GM21723 (cell line): Measurements from ENCODE around the gene RPS18.
"Not testable (repeated sequence)": the region's sequence is repeated elsewhere in the genome, so short reads cannot be mapped to it uniquely, and the experiment has no call there.

Experiments
- ATAC-seq: cut with Tn5 transposase; IDR thresholded peaks from one replicate; pipeline ENCODE4 v1.9.1; 2021; ENCODE audit warnings: mild to moderate bottlenecking, moderate library complexity; ENCODE audit not compliant: unreplicated experiment

Gene RPS18

DNA sequence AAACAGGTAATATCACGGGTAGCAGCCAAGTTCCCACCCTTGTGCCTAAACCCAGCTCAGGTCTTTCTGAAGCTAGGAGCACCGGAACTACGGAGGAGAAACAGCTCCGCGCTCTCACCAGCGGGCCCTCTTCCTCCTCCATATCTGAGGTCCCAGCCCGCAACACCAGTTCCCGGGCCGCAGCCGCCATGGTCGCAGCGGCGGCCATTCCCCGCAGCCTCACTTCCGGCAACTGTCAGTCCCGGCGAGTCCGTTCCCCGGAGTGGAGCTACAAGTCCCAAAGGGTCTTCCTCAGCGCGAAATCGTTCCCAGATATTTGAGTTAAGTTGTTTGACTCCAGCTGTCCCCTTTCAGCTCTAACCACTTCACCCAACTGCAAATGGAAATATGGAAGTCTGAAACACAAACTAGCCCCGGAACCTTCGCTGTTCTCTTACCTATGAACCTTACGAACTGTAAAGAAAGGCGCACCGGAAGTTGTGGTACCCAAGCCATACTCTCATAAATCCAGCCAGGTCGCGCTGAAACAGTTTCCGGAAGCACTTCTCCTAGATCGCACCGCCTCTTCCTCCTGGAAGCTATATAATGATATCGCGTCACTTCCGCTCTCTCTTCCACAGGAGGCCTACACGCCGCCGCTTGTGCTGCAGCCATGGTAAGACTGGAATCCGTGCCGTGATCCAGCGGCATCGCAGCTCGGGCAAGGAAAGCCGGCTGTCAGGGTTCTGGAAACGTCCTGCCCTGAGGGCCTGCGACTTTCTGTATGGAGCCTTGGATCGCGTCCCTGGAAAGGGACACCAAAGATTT lies at the start of gene RPS18, which contains the start of gene VPS52:
RPS18 (plus strand) TSS at position 608 of the 807 bp plus-strand sequence; CDS start at position 653, 45 bp downstream.
VPS52 (minus strand) TSS at position 409 of the 807 bp plus-strand sequence; CDS start at position 208, 201 bp downstream.
- ATAC-seq = peak; percentile 70

DNA sequence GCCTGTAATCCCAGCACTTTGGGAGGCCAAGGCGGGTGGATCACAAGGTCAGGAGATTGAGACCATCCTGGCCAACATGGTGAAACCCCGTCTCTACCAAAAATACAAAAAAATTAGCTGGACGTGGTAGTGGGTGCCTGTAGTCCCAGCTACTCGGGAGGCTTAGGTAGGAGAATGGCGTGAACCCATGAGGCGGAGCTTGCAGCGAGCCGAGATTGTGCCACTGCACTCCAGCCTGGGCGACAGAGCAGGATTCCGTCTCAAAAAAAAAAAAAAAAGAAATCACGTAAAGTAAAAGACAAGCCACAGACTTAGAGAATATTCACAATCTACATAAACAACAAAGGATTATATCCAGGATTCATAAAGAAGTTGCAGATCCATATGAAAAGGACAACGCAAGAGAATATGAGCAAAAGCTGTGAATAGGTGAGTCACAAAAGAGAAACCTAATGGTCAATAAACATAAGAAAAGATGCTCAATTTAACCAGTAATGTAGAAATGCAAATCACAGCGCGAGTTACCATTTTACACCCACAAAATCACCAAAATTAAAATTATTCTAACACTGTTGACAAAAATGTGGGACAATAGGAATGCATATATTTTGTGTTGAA lies 45.3 kb upstream of the RPS18 start:
- not testable (repeated sequence) for ATAC-seq

DNA sequence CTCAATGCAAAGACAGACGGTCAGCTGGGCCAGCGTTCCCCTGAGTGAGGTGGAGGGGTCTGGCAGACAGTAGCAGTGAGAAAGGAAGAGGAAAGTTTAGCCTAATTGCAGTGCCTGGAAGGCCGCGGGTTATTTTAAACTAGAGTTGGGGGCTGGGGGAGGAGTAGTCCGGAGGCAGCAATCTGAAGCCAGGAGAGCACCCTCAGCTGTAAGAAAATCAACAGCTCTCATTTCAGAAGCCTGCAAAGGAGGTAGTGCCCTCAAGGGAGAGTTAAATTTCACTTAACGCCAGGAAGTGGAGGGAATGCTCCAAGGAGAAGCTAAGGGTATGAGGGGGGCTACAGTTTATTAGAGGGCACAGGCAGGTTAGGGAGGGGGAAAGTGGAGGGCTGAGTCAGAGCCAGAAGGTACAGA lies 36.6 kb upstream of the RPS18 start:
- no peak for ATAC-seq

DNA sequence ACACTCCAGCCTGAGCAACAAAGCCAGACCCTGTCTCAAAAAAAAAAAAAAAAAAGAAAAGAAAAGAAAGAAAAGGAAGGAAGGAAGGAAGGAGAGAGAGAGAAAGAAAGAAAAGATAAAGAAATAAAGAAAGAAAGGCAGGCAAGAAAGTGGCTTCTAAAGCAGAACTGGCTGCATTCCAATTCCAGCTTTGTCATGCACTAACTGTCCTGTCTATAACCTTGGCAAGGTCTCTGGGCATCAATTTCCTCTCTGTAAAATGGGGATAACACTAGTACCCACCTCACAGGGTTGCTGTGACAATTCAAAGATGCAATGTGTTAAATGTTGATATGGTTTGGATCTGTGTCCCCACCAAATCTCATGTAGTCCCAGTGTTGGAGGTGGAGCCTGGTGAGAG lies 35.5 kb upstream of the RPS18 start:
- no peak for ATAC-seq

DNA sequence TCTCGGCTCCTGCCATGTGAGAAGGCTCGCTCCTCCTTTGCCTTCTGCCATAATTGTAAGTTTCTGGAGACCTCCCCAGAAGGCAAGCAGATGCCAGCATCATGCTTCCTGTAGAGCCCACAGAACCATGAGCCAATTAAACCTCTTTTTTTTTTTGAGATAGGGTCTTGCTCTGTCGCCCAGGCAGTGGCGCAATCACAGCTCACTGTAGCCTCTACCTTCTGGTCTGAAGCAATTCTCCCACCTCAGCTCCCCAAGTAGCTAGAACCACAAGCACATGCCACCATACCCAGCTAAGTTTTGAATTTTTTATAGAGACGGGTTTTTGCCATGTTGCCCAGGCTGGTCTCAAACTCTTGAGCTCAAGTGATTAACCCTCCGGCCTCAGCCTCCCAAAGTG lies 35.0 kb upstream of the RPS18 start:
- no peak for ATAC-seq

DNA sequence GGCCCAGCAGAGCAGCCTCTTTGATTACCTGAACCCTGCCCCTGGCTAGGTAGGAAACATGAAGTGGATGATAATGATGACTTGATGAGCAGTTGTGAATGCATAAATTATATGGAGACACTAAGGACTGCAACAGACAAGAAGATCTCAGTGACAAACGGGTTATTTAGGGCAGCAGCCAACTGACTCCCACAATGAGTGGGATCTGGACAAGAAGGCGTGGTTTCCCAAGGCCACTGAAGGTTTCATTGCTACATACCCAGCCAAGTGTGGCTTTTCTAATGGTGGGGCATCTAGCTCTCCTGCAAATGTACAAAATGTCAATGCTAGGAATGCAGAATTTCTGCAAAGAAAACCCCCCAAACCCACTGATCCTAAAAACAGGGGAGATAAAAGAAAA lies 34.1 kb upstream of the RPS18 start:
- ATAC-seq = no peak

DNA sequence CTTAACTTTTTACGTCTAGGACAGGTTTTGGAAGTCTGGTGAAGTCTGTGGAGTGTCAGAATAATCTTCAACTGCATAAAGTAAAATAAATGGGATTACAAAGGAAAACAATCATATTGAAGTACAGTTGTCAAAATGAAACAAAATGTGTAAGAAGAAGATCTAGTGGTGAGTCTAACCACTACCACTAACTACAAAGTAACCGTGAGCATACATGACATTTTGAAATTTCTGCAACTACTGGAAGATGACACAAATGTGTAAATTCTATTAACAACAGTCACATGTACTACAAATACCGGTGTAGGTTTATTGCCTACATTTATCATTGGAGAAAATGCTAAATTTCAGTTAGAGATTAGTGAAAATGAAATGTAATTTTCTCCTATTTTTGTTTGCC lies 29.9 kb upstream of the RPS18 start:
- ATAC-seq = no peak

DNA sequence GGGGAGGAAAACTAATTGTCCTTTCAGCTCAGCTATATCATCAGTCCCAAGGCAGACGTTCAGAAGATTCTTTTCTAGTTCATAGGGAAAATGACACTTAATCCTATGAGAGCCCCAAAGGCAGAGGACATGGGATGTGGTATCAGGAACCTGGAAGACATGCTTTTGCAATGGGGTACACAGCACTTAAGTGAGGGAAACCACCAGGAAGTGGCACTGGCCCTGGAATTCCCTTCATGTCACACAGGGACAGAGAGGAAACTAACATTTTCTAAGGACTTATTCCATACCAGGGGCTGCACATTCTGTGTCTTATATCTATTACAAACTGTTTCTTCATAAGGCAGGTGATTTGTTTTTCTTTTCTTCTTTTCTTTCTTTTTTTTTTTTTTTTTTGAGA lies 28.4 kb upstream of the RPS18 start:
- ATAC-seq = no peak

DNA sequence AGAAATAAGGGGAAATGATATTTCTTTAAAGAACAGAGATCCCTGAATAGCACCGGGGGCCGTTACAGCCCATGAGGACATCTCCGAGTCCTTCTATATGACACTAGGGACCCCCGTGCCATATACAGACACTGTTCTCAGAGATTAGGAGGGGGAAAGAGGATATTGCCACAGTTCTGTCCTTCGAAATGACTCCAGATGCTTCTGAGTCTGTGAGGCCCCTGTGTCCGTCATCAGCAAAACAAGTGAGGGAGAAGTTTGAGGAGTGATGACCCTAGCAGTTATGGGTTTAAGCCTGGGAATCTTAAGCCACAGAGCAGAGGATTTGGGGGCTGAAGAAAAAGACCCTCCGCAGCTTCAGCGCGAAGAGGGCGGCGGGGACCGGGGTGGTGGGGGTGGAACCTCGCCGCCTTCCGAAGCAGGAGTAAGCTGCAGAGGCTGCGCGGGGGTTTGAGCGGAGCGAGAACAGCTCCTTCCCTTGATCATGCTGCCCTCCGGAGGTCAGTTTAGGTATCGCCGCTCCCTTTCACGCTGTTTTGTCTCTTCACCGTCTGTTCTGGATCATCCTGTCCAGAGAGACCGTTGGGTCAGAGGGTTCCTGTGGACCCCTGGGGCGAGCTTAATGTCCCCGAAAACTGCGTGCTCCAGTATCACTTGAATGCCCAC lies 23.8 kb upstream of the RPS18 start:
- peak; percentile 41 for ATAC-seq

DNA sequence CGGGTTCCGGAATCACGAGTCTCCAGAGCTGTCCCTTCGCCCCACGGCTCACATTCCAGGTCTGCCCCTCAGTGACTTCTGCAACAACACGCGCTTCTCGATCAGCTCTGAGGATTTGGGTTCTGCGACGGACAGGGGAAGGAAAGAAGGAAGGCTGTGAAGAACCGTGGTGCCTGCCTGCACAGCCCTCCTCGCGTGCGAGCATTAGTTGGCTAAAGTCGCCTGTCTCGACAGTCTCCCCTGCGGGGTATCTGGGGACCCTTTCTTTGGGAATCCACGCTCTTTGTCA lies 23.3 kb upstream of the RPS18 start:
- ATAC-seq = peak; percentile 4

DNA sequence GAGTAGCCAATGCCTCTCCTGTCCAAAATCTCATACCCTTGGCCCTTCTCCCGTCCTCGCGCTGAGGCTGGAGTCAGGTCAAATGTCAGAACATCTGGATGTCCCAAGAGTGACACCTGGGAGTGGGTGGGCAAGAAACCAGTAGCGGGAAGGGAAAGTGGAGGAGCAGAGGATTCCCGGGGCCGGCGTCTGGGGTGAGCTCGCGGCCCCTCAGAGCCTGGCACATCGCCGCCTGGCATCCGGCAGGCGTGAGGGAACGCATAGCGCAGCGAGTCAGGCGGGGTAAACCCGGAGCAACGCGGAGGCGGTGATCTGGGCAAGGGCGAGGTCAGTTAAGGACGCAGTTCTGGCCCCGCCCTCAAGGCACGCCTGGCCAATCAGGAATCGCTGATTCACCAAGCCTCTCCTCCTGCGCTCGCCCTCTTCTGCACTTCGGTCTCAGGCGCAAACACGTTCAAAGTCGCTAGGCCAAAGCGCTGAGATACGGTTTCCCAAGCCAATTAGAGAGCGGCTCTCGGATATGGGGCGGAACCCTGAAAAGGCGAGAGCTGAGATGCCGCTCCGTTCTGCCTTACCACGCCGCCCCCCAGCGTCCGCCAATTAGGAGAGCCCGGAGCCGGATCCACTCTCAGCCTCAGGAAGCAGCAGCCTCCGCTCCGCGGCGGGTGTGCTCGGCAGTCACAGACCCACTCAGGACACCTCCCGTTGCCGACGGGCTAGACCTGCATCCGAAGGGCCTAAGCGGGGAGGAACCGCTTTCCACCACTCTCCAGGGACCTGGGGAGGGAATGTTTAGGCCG lies 22.7 kb upstream of the RPS18 start:
- ATAC-seq = peak; percentile 85

DNA sequence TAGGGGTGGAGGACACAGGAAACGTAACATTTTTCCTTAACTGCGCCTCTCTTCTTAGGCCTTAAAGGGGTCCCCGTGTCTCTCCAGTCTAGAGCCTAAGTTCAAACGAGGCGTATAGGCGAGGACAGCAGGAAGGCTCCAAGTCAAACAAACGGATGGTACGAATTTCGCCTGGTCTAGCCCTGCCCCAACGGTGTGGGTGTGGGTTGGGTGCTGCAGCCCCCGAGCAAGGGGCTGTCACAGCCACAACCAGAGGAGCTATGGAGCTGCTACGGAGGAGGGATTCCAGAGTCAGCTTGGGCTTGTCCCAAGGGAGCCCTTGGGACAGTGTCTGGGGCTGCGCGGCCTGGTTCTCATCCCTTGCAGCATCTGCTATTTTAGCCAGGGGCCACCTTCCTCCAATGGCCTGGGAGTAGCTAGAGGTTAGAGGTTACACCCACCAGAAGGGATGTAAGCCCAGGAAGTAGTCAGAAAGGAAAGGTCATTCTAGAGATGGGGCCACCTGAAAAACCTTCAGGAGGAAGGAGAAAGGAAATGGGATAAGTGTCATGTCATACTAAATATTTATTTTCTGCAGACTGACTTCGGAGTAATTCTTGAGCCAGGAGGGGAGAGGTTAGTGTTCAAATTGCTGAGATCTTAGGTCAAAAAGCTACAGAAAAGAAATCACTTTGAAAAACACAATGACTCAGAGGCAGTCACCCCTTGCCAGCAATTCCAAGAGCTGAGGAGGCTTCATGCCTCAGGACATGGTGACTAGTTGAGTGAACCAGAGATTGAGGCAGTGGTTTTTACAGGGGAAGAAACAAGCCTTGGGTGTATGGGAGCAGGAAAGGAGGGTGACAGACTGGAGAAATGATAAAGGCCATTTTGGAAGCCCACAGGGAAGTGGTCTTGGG lies 21.9 kb upstream of the RPS18 start:
- ATAC-seq = peak; percentile 0

DNA sequence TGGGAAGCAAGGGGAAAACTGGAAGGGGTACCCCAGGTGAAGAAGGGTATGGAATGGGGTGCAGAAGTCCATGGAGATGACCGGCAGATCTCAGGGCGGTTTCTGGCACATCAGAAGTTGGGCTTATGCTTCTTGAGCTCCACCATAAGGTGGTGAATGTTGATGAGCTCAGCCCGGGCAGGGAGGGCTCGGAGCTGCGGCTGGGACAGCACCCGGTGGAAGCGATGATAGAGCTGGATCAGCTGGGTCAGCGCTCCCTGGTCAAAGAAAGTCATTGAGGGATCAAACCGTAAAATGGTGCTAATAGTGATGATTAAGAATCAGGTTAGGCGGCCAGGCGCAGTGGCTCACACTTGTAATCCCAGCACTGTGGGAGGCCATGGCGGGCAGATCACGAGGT lies 21.1 kb upstream of the RPS18 start:
- no peak for ATAC-seq

DNA sequence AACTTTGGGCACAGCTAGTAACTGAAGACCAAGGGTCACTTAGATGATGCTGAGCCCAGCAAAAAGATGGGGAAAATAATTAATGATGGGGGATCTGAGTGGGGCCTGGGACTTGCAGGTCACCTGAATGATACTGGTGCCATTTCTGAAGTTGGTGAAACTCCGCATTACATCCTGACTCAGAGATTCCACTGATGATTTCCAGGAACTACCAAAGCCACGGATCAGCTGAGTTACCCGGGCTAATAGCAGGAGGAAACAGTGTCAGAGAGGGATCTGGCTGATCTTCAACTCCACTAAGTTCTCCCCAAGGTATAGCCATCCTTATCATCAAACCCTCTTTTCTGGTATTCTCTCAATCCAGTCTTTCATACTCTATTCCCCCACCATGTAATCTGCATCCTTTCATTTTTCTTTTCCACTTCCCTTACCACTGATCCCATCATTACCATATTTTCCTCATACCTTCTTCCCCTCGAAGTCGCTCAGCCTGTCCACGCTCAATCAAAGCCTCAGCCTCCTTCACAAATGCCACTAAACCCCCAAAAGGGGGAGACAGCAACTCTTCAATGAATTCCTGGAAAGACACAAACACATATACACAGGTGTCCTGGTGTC lies 20.4 kb upstream of the RPS18 start:
- ATAC-seq = no peak

DNA sequence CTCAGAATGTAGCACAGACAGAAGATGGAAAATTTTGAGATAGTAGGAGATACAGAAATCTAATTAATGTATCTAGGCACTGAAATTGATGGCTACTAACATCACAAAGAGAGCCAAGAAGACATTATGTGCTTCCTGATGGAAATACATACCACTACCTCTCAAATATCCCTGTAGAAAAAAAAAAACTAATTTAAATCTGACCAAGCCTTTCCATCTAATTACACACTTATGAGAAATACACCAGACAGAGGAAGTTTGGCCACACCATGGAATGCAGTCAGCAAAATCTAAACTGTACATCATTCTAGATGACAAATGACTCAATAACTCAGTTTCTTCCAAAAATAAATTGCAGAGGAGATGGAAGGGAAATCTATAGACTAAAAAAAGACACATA lies 19.1 kb upstream of the RPS18 start:
- no peak for ATAC-seq

DNA sequence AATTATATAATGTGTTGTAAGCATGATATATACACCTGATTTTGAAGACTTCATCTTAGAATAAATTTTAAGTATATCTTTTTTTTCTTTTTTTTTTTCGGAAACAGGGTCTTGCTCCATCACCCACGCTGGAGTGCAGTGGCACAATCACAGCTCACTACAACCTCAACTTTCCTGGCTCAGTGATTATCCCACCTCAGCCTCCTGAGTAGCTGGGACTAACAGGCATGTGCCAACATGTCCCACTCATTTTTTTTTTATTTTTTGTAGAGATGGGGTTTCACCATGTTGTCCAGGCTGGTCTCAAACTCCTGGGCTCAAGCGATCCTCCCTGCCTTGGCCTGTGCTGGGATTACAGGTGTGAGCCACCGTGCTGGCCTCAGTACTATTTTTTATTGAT lies 17.3 kb upstream of the RPS18 start:
- ATAC-seq = no peak

DNA sequence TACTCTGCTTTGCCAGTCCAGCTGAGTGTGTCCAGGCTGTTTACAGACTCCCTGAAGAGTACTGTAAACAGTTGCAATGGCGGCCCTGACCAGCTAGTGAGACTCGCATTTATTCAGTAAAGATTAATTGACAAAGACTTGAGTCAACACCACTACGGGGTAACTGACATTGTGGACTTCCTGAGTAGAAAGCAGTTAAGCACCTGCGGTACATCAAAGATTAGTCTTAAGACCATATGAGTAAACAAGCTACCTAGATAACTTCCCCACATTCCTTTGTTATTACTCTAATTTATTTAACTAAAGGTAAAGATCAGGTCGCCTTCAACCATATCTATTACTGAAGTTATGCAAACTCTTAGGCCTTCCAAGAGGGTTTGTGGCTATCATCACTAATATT lies 12.8 kb upstream of the RPS18 start:
- no peak for ATAC-seq

DNA sequence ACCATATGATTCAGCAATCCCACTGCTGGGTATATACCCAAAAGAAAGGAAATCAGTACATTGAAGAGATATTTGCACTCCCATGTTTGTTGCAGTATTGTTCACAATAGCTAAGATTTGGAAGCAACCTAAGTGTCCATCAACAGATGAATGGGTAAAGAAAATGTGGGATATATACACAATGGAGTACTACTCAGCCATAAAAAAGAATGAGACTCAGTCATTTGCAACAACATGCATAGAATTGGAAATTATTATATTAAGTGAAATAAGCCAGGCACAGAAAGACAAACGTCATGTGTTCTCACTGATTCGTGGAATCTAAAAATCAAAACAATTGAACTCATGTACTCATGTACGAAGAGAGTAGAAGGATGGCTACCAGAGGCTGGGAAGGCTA lies 9.4 kb upstream of the RPS18 start:
- ATAC-seq = not testable (repeated sequence)

DNA sequence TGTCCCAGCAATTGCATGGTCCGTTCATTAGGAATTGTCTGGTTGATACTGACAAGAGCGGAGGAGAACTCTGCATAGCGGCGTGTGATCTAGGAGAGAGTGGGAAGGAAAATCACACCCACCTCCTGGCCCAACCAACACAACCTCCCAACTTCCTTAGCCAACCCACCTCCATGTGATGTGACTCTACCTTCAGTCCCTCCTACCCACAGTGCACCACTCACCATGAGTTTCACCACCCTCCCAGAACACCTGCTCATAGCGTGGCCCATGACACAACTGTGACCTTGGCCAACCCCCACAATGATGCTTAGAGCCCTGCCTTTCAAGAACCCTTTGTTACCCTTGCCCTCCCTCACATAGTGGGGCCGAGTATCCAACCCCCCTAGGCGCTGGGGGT lies 7.9 kb upstream of the RPS18 start:
- no peak for ATAC-seq

DNA sequence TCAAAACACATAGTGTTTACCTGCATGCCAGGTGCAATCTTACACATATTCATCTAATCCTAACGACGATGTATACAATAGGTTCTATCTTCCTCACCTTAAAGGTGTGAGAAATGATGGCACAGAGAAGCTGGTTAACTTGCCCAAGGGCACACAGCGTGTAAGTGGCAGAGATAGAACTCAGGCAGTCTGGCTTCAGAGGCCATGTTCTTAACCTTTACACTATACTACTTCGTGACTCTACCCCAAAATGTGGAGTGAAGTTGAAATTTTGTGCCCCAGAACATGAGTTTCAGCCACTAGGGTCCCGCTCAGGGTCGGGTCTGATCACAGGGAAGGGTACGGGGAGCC lies 783 bp upstream of the RPS18 start:
- no peak for ATAC-seq
